Limb (tissue), 2 donors: ENCODE data around the gene TSPAN5.

Source experiments
- DNase-seq, 2 donors: peaks; one replicate each; pipeline ENCODE4 v3.0.0-alpha.2; 2016; ENCODE audit errors: extremely low spot score in 2 of 2

The TSPAN5 gene

DNA sequence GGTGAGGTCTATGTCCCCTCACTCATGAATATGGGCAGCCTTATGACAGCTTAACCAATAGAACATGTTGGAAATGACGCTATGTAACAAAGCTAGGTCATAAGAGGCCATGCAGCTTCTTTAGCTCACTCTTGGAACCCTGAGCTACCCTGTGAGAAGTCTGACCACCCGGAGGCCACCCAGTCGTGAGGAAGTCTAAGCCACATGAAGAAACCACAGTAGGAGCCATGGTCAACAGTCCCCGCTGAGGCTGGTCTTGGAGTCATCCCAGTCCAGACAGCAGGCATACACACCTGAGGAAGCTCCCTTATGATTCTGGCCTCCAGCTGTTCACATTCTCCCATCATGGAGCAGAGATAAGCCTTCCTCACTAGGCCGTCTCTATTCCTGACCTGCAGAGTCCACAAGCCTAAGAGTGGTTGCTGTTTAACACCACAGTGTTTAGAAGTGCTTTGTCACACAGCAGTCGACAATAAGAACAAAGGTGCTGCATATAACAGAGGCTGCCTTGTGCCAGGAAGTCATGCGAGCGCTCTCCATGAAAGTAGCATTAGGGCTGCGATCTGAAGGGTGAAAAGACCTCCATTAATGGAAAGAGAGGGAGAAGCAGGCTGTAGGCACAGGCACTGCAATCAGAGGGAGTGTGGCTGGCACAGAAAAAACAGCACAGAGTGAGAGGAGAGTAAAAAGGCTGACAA is 38.2 kb downstream of the TSPAN5 start:
- DNase-seq = no peak

- no peak for DNase-seq
These were observed 39.2 kb downstream of the TSPAN5 start for GRCh38 chr4:98619180-98619579.

GRCh38 chr4:98618680-98619079 is 39.7 kb downstream of the TSPAN5 start:
- DNase-seq = no peak

DNA sequence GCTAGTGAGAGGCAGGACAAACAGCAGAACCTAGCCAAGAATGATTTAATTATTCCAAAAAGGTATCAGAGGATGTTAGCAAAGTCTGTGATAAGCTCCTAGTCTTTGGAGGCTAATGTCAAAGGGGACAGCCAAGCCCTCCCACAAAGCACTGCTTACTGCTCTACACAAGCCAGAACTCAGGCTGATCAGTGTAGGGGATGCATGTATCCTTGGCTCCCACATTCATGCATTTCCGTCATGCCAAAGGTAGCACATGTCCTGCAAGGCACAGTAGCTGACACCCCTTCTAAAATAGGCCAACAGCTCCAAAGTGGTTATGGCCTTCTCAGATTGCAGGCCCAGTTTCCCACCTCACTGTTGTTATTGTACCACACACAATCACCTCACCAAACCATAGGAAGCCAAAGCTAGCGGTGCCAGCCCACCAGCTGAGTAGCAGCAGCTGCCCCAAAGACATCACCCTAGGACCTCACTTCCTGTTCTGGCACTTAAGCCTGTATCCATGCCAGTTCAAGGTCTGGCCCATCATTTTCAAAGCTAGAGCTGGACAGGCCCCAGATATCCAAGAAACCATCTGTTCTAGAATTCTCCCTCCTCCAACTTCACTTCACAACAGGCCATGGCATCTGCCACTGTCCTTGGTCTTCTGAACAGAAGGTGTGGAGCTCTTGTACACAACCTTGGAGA is 40.9 kb downstream of the TSPAN5 start:
- no peak for DNase-seq

GRCh38 chr4:98615991-98616390 is 42.4 kb downstream of the TSPAN5 start:
- no peak for DNase-seq

DNA sequence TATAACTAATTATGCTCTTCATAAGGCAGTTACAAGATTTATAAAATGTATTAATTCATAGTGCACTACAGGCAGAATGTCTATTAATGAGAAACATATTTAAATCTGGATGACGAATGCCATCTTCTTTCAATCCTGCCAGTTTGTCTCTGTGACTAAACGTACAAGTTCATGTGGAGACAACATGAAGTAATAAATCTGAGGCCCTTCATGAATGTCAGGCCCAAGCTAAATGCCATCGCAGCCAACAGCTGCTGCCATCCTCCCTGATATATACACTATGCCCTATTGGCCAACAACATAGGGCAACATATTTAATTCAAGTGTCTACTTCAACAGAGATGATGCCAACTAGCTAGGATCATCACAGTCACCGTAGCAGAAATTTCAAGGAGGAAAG is 43.7 kb downstream of the TSPAN5 start:
- DNase-seq = no peak

GRCh38 chr4:98614094-98614493 is 44.3 kb downstream of the TSPAN5 start:
- no peak for DNase-seq

GRCh38 chr4:98613453-98614075 is 44.8 kb downstream of the TSPAN5 start:
- no peak for DNase-seq

GRCh38 chr4:98612318-98613250 is 45.8 kb downstream of the TSPAN5 start:
- no peak for DNase-seq

GRCh38 chr4:98611677-98612317 is 46.6 kb downstream of the TSPAN5 start:
- no peak for DNase-seq

- no peak for DNase-seq
These were observed 47.3 kb downstream of the TSPAN5 start for GRCh38 chr4:98610926-98611676.

DNA sequence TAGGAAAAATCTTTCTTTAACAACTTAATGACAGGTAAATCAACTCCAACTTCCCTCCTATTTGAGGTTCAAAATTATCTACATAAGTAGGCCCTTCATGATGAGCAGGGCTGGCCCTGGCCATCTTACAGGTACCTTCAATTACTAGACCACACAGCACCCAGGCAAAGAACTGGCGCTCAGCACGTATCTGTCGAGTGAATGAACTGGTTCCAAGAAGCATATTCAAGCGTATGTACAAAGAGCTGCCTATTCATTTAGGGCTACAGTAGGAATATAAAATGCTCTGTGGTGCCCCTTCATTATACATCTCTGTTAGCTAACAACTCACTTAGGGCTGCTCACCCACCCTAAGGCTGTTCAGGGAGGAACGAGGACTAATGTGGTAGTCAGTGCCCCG is 48.0 kb downstream of the TSPAN5 start:
- DNase-seq = no peak

DNA sequence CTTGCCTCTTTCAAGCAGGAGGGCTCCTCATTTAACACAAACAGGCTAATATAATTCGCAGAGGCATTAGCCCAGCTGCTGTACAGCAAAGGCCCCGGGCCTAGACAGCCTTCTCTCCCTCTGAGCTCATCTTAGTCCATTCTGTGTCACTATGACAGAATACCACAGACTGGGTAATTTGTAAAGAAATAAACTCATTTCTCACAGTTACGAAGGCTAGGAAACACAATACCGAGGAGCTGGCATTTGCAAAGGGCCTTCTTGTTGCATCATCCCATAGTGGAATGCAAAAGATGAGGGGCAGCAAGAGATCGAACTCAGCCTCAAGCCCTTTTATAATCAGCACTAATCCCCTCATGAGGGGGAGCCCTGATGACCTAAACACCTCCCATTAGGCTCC is 48.5 kb downstream of the TSPAN5 start:
- no peak for DNase-seq

GRCh38 chr4:98608356-98608755 is 50.1 kb downstream of the TSPAN5 start:
- no peak for DNase-seq

- no peak for DNase-seq
These were observed 51.5 kb downstream of the TSPAN5 start for GRCh38 chr4:98606894-98607293.

DNA sequence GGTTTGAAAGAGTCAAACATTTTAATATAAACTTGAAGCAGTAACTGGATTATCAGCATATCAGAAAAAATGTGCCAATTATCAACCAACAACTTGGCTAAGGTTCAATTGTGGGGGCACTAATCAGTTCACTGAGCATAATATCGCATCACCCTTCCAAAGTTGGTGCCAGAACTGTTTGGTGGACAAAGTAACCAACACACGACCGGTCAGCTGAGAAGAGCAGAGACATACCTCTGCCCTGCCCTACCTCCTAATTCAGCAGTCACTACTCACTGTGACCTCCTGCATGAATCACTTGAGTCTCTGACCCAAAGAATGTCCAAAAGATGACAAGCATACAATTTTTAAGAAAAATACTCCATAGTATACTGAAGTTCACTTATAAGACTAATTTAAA is 53.2 kb downstream of the TSPAN5 start:
- no peak for DNase-seq

- DNase-seq = no peak
These were observed 53.7 kb downstream of the TSPAN5 start for GRCh38 chr4:98604723-98605122.

DNA sequence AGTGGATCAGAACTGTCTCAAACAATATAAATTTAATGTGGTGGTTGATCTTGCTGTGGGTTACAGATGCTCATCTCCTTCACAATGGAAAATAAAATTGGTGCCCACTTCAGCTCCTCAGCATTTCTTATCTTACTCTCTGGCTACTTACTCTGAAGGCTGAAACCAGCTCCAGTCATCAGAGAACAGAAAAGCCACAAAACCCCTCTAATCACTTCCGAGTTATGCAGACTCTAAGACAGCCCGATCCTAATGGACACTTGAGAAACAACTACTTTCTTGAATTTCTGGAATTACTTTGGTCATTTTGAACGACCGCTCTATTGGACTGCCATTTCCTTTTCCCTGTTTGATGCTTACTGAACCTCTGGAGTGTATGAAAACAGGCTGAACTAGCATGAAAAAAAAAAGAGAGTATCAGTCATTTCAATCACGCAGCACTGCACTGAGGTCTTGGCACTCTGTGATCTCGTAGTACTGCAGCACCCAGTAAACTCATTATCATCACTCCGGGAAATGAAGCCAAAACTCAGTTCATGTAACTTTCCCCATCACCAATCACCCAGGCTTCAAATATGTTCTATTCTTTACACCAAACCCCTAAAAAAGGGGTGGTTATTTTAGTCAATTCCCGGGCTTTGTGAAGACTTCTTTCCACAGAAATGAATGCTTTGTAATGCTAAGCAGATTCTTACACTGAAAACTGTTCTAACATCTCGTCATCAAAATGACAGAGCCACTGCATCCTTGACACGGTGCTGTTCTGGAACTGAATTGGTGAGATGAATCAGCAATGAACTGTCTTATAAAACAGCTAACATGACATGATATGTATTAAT is 54.5 kb downstream of the TSPAN5 start:
- DNase-seq = no peak

GRCh38 chr4:98602270-98602669 is 56.1 kb downstream of the TSPAN5 start:
- DNase-seq = no peak

DNA sequence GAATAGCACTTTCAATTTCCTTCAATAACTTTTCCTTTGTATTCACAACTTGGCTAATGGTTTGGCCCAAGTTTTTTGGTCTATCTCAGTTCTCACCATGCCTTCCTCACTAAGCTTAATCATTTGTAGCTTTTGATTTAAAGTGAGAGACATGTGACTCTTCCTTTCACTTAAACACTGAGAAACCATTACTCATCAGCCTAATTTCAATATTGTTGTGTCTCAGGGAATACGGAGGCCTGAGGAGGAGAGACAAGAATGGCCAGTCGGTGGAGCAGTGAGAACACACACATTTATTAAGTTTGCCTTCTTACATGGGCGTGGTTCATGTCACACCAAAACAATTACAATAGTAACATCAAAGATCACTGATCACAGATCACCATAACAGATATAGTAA is 56.7 kb downstream of the TSPAN5 start:
- DNase-seq = no peak
